Endothelial cell of umbilical vein (primary cell): ENCODE results near the gene SLC25A40.

Source experiments
- EZH2 ChIP-seq: IDR thresholded peaks from 2 replicates; pipeline ENCODE4 v1.6.1; 2012; ENCODE audit warnings: borderline replicate concordance, low read depth, mild to moderate bottlenecking, moderate library complexity, low read length, inconsistent platforms; ENCODE audit not compliant: severe bottlenecking
- FOS ChIP-seq: IDR thresholded peaks from 2 replicates; pipeline ENCODE4 v1.6.1; 2011; ENCODE audit warnings: mild to moderate bottlenecking, low read length, moderate library complexity, borderline replicate concordance; ENCODE audit not compliant: insufficient read depth
- POLR2A ChIP-seq: IDR thresholded peaks from 2 replicates; pipeline ENCODE4 v1.6.1; 2012; ENCODE audit warnings: low read depth, mild to moderate bottlenecking, control low read depth, low read length
- POLR2AphosphoS5 ChIP-seq: IDR thresholded peaks from 2 replicates; pipeline ENCODE4 v1.6.1; 2012; ENCODE audit warnings: low read depth, mild to moderate bottlenecking, control low read depth, low read length, moderate library complexity; ENCODE audit not compliant: insufficient read depth
- TF ChIP-seq, protein P1 (sequence below), 2 donors: IDR thresholded peaks; 1 replicate in 1 of 2; 2 replicates in 1 of 2; pipeline ENCODE4 v1.5.1; 2011; ENCODE audit warnings: low read length in 2 of 2, mild to moderate bottlenecking in 2 of 2, moderate library complexity in 2 of 2, control low read depth in 1 of 2, inconsistent platforms in 1 of 2, low read depth in 1 of 2; ENCODE audit not compliant: insufficient read depth in 1 of 2; ENCODE audit errors: extremely low read depth in 1 of 2

DNA sequence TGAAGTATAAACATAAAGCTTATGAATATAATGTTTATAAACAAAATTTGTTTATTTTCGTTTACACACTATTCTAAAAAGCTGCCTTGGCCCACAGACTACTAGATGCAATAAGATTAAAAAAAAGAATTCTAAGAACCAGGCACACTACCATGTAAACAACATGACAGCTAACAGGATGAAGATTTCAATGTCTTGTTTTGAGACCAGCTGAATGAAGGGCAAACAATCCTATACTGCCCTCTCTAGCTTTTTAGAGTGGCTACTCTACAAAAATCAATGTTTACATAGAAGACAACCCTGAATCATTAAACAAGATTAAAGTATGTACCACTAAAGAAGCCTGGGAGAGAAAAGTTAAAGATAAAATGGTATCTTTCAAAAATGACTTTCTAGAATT, 38.6 kb downstream of the SLC25A40 start:
- TF ChIP-seq, protein P1, sequence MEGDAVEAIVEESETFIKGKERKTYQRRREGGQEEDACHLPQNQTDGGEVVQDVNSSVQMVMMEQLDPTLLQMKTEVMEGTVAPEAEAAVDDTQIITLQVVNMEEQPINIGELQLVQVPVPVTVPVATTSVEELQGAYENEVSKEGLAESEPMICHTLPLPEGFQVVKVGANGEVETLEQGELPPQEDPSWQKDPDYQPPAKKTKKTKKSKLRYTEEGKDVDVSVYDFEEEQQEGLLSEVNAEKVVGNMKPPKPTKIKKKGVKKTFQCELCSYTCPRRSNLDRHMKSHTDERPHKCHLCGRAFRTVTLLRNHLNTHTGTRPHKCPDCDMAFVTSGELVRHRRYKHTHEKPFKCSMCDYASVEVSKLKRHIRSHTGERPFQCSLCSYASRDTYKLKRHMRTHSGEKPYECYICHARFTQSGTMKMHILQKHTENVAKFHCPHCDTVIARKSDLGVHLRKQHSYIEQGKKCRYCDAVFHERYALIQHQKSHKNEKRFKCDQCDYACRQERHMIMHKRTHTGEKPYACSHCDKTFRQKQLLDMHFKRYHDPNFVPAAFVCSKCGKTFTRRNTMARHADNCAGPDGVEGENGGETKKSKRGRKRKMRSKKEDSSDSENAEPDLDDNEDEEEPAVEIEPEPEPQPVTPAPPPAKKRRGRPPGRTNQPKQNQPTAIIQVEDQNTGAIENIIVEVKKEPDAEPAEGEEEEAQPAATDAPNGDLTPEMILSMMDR (IDR thresholded peaks at IDR 0.05; ENCODE audit: extremely low read depth in 1 of 2, insufficient read depth in 1 of 2, low read depth in 1 of 2, low read length in 2 of 2) = no peak
- no peak for TF ChIP-seq EZH2
- TF ChIP-seq FOS = no peak
- TF ChIP-seq POLR2AphosphoS5 = no peak
- no peak for TF ChIP-seq POLR2A
